ENCODE data around the gene HSD3B7.

DNA sequence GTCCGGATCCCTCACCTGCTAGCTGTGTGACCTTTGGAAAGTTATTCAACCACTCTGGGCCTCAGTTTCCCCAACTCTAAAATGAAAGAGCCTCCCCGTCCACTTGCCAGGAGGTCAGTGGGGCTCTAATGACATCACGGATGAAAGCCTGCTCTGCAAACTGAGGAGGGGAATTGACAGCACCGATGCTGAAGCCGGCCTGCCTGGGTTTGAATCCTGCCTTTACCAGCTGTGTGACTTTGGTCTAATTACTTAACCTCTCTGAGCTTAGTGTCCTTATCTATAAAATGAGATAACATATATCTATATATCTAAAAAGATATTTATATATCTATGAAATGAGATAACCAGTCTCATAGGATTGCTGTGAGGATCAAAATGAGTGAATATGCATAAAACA lies 23.5 kb downstream of the HSD3B7 start:
- no peak for TF ChIP-seq CTCF (IDR thresholded peaks at IDR 0.05; ENCODE audit: borderline replicate concordance, extremely low read depth, low read length, poor library complexity, severe bottlenecking)
- no peak for TF ChIP-seq EZH2 (IDR thresholded peaks at IDR 0.05; ENCODE audit: borderline replicate concordance, low read depth, low read length, severe bottlenecking)
